Medulla oblongata (tissue), 1 donor: ENCODE measurements around the gene UBALD2.

Experiments used
- DNase-seq: peaks from one replicate; pipeline ENCODE4 v3.0.0-alpha.2; 2015; ENCODE audit errors: extremely low spot score

UBALD2 gene

DNA sequence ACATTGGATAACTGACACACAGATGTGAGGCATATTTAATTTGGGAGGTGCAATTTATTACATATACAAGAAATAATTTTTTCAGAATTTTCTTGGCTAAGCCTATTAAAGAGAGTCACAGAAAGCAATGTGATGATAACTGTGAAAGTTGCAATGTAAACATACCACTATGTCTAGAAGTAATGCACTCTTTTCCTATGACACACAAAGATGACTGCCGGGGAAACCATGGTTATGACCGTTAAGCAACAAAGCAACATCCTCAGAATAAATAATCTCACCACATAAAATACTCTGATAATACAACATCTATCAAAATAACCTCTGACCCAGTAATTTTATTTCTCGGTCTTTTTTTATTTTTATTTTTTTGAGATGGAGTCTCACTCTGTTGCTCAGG, 53.4 kb downstream of the UBALD2 start:
- no peak for DNase-seq
